Suppressor macrophage treated with lipopolysaccharide for 1 hour (primary cell): ENCODE measurements around the gene ADCY5.
A peak's percentile ranks its signal among the peaks of the same experiment; 100 is the strongest.

Experiments
- DNase-seq, 3 donors: peaks; one replicate each; pipeline ENCODE4 v3.0.0-alpha.2; 2020 to 2022

The ADCY5 gene

DNA sequence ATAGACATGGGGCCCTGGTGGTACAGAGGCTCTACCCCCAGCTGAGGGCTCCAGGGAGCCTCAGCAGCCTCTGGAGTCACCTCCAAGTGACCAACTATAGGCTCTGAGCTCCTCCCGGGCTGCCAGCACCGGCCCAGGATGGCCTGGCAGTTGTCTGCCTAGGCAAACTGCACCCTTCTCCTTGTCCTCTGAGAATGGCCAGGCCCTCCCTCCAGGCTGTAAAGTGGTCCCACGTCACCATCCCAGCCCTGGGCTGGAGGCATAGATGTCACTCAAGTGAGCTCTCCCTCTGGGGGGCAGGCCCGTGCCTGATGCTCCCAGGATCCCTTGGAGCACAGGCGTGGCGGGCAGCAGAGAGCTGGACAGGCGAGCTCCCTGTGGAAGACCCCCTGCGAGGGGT, 127.1 kb downstream of the ADCY5 start:
- DNase-seq = no peak

DNA sequence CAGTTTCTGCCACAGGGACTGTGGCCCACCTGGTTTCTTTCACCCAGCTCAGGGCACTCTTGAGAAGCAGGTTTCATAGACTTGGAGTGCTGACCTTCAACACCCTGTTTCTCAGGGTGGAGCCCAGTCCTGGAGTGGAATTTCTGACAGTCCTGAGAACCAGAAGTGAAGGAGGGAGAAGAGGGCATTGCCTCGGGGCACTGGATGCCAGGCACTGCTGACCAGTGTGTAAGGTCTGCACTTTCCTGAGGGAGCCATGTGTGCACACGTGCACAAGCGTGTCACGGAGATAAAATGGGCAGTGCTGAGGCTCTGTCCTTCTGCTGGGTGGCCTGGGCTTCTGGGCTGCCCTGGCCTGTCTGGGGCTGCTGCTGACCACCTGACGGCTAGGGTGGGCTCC, 128.7 kb downstream of the ADCY5 start:
- no peak for DNase-seq

- DNase-seq = no peak
Observed at GRCh38 chr3:123319760-123320159, 129.1 kb downstream of the ADCY5 start.

GRCh38 chr3:123318374-123318773, 130.5 kb downstream of the ADCY5 start:
- DNase-seq = no peak

- DNase-seq = no peak
Observed at GRCh38 chr3:123317716-123318115, 131.2 kb downstream of the ADCY5 start.

GRCh38 chr3:123315271-123315595, 133.7 kb downstream of the ADCY5 start:
- DNase-seq = no peak

- no peak for DNase-seq
Observed at GRCh38 chr3:123314359-123315270, 134.3 kb downstream of the ADCY5 start.

DNA sequence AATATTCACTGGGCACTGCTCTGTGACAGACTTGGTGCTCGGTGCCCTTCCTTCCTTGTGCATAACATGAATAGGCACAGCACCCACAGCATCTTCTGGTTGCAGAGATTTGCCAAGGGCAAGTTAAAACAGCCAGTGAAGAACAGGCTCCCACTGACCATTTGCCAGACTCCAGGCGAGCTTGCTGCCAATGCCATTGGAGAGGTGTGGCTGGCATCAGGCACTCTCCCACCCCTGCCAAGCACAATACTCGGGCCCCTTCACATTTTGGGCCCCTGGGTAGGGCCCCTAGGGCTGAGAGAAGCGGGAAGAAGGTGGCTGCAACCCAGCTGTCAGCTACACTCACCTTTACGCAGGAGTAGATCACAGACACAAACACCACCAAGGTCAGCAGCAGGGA, 135.0 kb downstream of the ADCY5 start:
- no peak for DNase-seq

GRCh38 chr3:123312331-123313265, 136.3 kb downstream of the ADCY5 start:
- no peak for DNase-seq

DNA sequence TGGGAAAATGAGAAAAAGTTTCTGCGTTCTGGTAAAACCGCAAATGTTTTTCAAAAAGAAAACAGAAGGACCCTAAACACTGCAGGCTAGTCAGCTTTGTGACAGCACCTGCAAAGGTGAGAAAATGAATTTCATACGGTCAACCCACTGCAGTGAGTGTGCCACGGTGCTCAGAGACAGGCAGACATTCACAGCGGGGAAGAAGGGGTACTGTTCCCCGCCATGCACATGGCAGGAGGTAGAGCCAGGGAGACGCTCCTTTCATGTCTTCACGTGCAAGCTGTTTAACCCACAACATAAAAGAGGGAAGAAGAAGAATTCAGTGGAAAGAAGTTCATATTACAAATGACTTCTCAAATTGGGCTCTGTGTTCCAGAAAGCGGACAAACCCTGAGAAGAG, 137.7 kb downstream of the ADCY5 start:
- DNase-seq = no peak

DNA sequence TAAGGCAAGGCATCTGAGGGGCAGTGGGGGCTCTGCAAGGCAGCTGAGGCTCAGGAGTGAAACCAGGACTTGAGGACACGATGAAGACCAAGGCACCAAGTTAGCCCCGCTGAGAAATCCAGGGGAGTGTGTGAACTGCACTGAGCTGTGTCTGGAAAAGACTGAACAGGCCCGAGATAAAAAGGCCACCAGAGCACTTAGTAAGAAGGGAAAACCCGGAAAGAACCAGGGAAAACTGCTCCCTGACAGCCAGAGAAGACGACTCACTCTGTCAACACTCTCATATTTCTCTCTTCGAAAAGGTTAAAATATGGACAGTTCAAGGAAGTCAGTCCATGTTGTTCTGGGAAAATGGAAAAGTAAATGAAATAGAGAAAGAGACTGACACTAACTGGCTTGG, 138.1 kb downstream of the ADCY5 start:
- DNase-seq = peak in 1 of 3 donors; percentile 1

GRCh38 chr3:123310186-123310585, 138.7 kb downstream of the ADCY5 start:
- DNase-seq = no peak

GRCh38 chr3:123307064-123307463, 141.8 kb downstream of the ADCY5 start:
- DNase-seq = no peak

DNA sequence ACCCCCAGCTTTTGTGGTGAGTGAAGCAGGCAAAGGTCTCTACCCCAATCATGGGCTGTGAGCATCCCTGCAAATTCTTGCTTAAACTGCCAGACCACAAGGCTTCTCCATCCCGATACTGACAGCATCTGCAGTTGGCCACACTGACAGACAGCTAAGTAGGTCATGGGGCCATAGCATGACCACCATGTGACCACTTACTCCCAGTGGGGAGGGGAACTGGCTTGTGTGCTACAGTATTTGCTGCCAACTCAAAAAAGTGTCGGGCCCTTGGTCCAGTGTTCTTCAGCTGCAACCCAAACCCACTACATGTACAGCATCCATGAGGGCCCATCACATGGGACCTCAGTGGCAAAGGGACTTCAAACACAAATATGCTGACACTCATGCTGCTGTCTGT, 143.7 kb downstream of the ADCY5 start:
- DNase-seq = no peak

DNA sequence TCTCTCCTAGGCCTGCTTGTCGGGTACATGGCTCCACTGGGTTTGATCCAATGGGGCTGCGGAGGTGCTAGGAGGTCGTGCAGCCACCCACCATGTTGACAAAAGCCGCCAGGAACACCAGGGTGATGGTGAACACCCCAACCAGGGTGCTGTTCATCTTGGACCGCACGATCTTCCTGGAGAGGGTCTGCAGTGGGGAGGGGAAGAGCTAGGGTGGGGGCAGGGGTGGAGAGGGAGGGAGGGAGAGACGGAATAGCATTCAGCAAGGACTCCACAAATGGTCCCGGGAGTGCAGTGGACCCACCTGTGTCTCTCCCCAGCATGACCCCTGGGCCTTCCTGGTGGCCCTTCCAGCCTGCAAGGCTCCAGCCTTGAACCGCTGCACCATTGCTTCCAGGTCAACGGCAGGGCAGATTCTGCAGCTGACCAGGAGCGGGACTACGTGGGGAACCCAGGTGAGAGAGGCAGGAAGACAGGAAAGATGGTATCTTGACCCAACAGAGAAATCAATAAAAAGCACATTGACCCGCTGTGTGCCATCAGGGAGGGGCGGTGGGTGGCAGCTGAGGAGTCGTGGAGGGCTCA, 144.8 kb downstream of the ADCY5 start:
- no peak for DNase-seq

- DNase-seq = no peak
Observed at GRCh38 chr3:123302961-123303360, 145.9 kb downstream of the ADCY5 start.

DNA sequence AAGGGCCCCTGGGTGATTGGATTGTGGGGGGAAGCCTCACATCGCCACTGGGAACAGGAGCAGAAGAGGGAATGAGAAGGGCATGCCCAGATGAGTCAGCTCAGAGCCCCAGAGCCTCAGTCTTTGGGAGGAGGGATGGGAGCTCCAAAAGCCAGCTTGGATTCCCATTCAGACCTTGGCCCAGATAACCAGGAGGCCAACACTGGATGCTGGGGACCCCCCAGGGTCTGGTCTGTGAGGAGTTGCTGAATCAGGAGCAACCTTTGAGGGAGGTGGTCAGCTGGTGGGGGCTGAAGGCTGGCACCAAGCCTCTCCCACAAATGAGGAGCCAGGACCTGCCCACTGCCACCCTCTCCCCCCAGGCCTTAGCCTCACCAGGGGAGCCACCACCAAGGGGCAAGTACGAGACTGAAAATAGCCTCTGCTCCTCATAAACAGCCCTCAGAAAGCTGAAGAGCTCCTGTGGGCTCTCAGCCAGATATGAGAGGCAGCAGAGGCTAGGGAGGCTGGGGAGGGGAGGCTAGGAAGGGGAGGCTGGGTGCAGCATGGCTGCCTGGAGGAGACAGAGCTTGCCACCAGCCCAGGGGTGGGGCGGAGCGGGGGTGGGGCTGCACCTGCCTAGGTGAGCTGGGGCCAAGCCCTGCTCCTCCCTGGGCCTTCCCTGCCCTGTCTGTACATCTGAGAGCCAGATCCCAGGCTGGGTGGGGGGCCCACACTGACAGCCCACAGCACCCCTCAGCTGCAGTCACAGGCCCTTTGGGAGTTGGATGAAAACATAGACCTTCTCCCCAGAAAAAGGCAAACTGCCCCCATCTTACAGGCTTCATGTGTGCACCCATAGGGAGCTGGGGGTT, 147.3 kb downstream of the ADCY5 start:
- no peak for DNase-seq

DNA sequence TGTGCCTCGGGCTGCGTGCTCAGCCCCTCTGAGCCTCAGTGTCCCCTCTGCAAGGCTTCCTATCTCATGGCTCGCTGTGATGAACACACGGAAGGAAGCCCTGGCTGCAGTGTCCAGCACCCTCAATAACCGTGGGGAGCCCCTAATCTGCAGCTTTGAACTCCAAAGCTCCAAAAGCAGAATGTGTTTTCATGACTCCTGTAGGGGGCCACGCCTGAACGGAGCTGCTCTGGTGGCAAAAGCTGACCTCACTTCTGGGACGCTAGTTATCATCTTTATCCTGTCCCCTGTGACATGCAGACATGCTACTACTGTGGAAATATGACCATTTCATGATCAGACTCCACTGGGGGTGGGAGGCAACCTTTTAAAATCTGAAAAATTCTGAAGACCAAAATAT, 148.3 kb downstream of the ADCY5 start:
- DNase-seq = no peak

DNA sequence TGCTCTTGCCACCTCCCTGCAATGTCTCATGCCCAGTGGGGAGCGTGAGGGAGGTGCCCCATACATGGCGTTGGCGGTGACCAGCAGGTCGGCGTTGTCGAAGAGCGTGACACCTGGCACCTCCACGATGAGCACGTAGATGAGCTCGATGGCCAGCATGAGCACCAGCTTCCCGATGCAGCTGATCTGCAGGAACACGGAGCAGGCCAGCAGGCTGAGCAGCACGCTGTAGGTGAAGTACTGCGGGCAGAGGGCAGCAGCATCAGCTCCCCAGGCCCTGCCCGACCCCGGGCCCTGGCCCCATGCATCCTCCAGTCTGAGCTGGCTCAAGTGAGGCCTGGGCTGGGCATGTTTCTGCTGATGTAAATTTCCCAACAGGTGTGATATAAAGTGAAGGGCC, 148.8 kb downstream of the ADCY5 start:
- no peak for DNase-seq

- no peak for DNase-seq
Observed at GRCh38 chr3:123299581-123299980, 149.3 kb downstream of the ADCY5 start.

- DNase-seq = no peak
Observed at GRCh38 chr3:123298903-123299302, 150.0 kb downstream of the ADCY5 start.

DNA sequence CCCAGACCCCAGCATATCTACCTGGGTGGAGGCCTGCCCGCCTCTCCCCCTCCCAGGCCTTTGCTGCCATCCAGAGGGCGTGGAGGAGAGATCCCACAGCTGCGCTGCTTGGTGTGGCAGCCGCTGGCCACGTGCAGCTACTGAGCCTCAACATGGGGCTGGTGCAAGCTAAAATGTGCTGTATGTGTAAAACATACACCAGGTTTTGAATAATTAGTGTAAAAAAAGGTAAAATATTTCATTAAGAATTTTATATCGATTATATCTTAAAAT, 151.3 kb downstream of the ADCY5 start:
- DNase-seq = no peak
